ENCODE results near the gene MOCOS. TPM values are rescaled to one million over a fixed set of nuclear protein-coding genes. Genes with fewer than 3 reads are reported as not detected.

MOCOS gene
- total and polyA plus RNA-seq, 2 donors (not counting 1 experiment from before 2014, with no cell fraction given) = 0.01 to 0.05 TPM

- Histone ChIP-seq H3K9me3 (ENCODE audit: control extremely low read depth in 1 of 3, control insufficient read depth in 2 of 3, insufficient read depth in 1 of 3, low read length in 2 of 3) (no peaks in the 10 kb centered on the region), H3K36me3 (replicated peaks in 1 of 2; ENCODE audit: control extremely low read depth in 1 of 2, control insufficient read depth in 1 of 2, extremely low read depth in 1 of 2, insufficient read depth in 2 of 2, low read length in 1 of 2) (no peaks in the 10 kb centered on the region), H3K9ac (ENCODE audit: low read length) (no peak overlapping the region), H3K4me3 (ENCODE audit: control extremely low read depth in 1 of 5, extremely low read depth in 1 of 5, insufficient read depth in 1 of 5, low read depth in 2 of 5, low read length in 4 of 5) (no peak overlapping the region), H3K79me2 (ENCODE audit: control insufficient read depth, insufficient read depth, low read length) (no peaks in the 10 kb centered on the region), H3K27ac (ENCODE audit: low read length in 2 of 2) (no peak overlapping the region), H3K4me1 (ENCODE audit: control insufficient read depth in 2 of 2, insufficient read depth in 2 of 2, low read length in 2 of 2) (no peaks in the 10 kb centered on the region), H3K27me3 (replicated peaks in 1 of 4; ENCODE audit: control extremely low read depth in 1 of 4, control insufficient read depth in 3 of 4, insufficient read depth in 4 of 4, low read length in 3 of 4) (no peaks in the 10 kb centered on the region), H2AFZ (ENCODE audit: insufficient read depth, low read depth, low read length, poor library complexity, severe bottlenecking) (no peak overlapping the region), H3K4me2 (replicated peaks; ENCODE audit: low read depth, low read length, poor library complexity, severe bottlenecking) (no peak overlapping the region), H4K20me1 (ENCODE audit: control insufficient read depth, insufficient read depth, low read length, poor library complexity, severe bottlenecking) (no peaks in the 10 kb centered on the region)
- Mint-ChIP-seq H3K27ac (no peak overlapping the region), H3K27me3 (peaks cover 38% of the 10 kb centered on the region), H3K4me1 (no peaks in the 10 kb centered on the region), H3K9me3 (ENCODE audit: insufficient read depth) (peaks cover 12% of the 10 kb centered on the region), H3K4me3 (no peak overlapping the region)
- no peak for ATAC-seq (ENCODE audit: low read depth)
- no peak for DNase-seq
- 67% methylated on average over 4 of the region's 4 CpGs for WGBS (ENCODE audit: insufficient coverage)
- CTCF ChIA-PET = no interaction called here
- intact Hi-C loops (cut with micrococcal nuclease) = no loop called here
- TF ChIP-seq CTCF (IDR thresholded peaks at IDR 0.05) = no peak
- TF ChIP-seq EZH2 (IDR thresholded peaks at IDR 0.05; ENCODE audit: borderline replicate concordance, insufficient read depth, low read depth, low read length, poor library complexity, severe bottlenecking) = no peak
- POLR2A ChIA-PET = no interaction called here
Observed at GRCh38 chr18:36314754-36315153, 127.5 kb downstream of the MOCOS start.

- no peaks in the 10 kb centered on the region for H3K4me1 ChIP-seq (ENCODE audit: control insufficient read depth in 2 of 2, insufficient read depth in 2 of 2, low read length in 2 of 2)
- no peak overlapping the region for H3K4me2 ChIP-seq (replicated peaks; ENCODE audit: low read depth, low read length, poor library complexity, severe bottlenecking)
- H3K79me2 ChIP-seq (ENCODE audit: control insufficient read depth, insufficient read depth, low read length) = no peaks in the 10 kb centered on the region
- DNase-seq = no peak
- WGBS (ENCODE audit: insufficient coverage) = 93% methylated on average over 7 of the region's 10 CpGs
- POLR2A ChIA-PET = interaction anchor here (0.7 kb wide), 1 partner anchor 747 kb away, joined by 5 read pairs; no protein-coding TSS in a partner anchor
- H3K27me3 ChIP-seq (replicated peaks in 1 of 4; ENCODE audit: control extremely low read depth in 1 of 4, control insufficient read depth in 3 of 4, insufficient read depth in 4 of 4, low read length in 3 of 4) = no peaks in the 10 kb centered on the region
- Mint-ChIP-seq H3K4me1 (no peaks in the 10 kb centered on the region), H3K27ac (no peak overlapping the region), H3K4me3 (no peak overlapping the region), H3K9me3 (ENCODE audit: insufficient read depth) (peaks cover 12% of the 10 kb centered on the region), H3K27me3 (peaks cover 35% of the 10 kb centered on the region)
- H3K36me3 ChIP-seq (replicated peaks in 1 of 2; ENCODE audit: control extremely low read depth in 1 of 2, control insufficient read depth in 1 of 2, extremely low read depth in 1 of 2, insufficient read depth in 2 of 2, low read length in 1 of 2) = no peaks in the 10 kb centered on the region
- no peak overlapping the region for H3K9ac ChIP-seq (ENCODE audit: low read length)
- no peak overlapping the region for H3K27ac ChIP-seq (ENCODE audit: low read length in 2 of 2)
- no peaks in the 10 kb centered on the region for H3K9me3 ChIP-seq (ENCODE audit: control extremely low read depth in 1 of 3, control insufficient read depth in 2 of 3, insufficient read depth in 1 of 3, low read length in 2 of 3)
- H3K4me3 ChIP-seq (ENCODE audit: control extremely low read depth in 1 of 5, extremely low read depth in 1 of 5, insufficient read depth in 1 of 5, low read depth in 2 of 5, low read length in 4 of 5) = no peak overlapping the region
- TF ChIP-seq EZH2 (IDR thresholded peaks at IDR 0.05; ENCODE audit: borderline replicate concordance, insufficient read depth, low read depth, low read length, poor library complexity, severe bottlenecking) = no peak
- H4K20me1 ChIP-seq (ENCODE audit: control insufficient read depth, insufficient read depth, low read length, poor library complexity, severe bottlenecking) = no peaks in the 10 kb centered on the region
- CTCF ChIA-PET = no interaction called here
- ATAC-seq (ENCODE audit: low read depth) = no peak
- intact Hi-C loops (cut with micrococcal nuclease) = no loop called here
- H2AFZ ChIP-seq (ENCODE audit: insufficient read depth, low read depth, low read length, poor library complexity, severe bottlenecking) = no peak overlapping the region
Observed at GRCh38 chr18:36315736-36316135, 128.4 kb downstream of the MOCOS start.
